H1 (cell line): ENCODE data around the gene B4GAT1. TPM values are rescaled to one million over a fixed set of nuclear protein-coding genes. Genes with fewer than 3 reads are reported as not detected.

Experiments
- CHD7 ChIP-seq: fragments of 300-600 bp; sonication (generic); IDR thresholded peaks from 2 replicates; pipeline ENCODE4 v1.7.1; 2012; ENCODE audit warnings: low read length, moderate library complexity, mild to moderate bottlenecking, inconsistent platforms; ENCODE audit not compliant: insufficient replicate concordance
- CREB1 ChIP-seq: IDR thresholded peaks from 2 replicates; pipeline ENCODE4 v1.6.1; 2012; ENCODE audit warnings: inconsistent platforms
- EP300 ChIP-seq, 2 experiments: IDR thresholded peaks; 1 replicate in 1 of 2; 2 replicates in 1 of 2; pipeline ENCODE4 v1.6.1; 2011 to 2012; ENCODE audit warnings: low read depth in 2 of 2, low read length in 2 of 2, mild to moderate bottlenecking in 2 of 2, borderline replicate concordance in 1 of 2, inconsistent platforms in 1 of 2, moderate library complexity in 1 of 2
- EZH2 ChIP-seq: fragments of 200-600 bp; sonication (generic); IDR thresholded peaks from 2 replicates; pipeline ENCODE4 v1.7.1; 2012; ENCODE audit warnings: low read depth, mild to moderate bottlenecking, moderate library complexity, low read length, inconsistent platforms; ENCODE audit not compliant: severe bottlenecking
- JUN ChIP-seq: IDR thresholded peaks from 2 replicates; pipeline ENCODE4 v1.6.1; 2011; ENCODE audit warnings: low read depth, mild to moderate bottlenecking, improper control_type of control experiment, low read length
- SIN3A ChIP-seq, 2 experiments: IDR thresholded peaks in 1 of 2; conservative IDR thresholded peaks in 1 of 2; 2 replicates each; pipeline ENCODE4 v1.6.1; 2011 to 2012; ENCODE audit warnings: low read length in 2 of 2, improper control_type of control experiment in 1 of 2, low read depth in 1 of 2, mild to moderate bottlenecking in 1 of 2
- SIX5 ChIP-seq: IDR thresholded peaks from 2 replicates; pipeline ENCODE4 v1.6.1; 2011; ENCODE audit warnings: mild to moderate bottlenecking, low read depth, low read length
- SUZ12 ChIP-seq: fragments of 200-600 bp; sonication (generic); IDR thresholded peaks from 2 replicates; pipeline ENCODE4 v1.6.1; 2012; ENCODE audit warnings: mild to moderate bottlenecking, inconsistent platforms, low read length, moderate library complexity, mixed read lengths
- ZNF274 ChIP-seq: IDR thresholded peaks from 2 replicates; pipeline ENCODE4 v1.7.0; 2012; ENCODE audit warnings: low read length, borderline replicate concordance; ENCODE audit errors: extremely low read depth
- polyA plus RNA-seq, 7 experiments: library from polyadenylated mRNA; depleted of rRNA in 3 of 7; stranded (reverse) in 5 of 7; unstranded in 2 of 7; fragments of >200 nt in 5 of 7; fragments of 200-250 nt in 2 of 7; gene quantifications; 1 replicate in 5 of 7; 2 replicates in 1 of 7; 4 replicates in 1 of 7; pipeline versions ENCODE4 v1.2.1 to v1.2.3, GENCODE V29; 2011 to 2013; ENCODE audit warnings: missing spikeins in 2 of 7, mixed read lengths in 2 of 7
- total RNA-seq: library from RNA; stranded (reverse); fragmentation: NEBNext Ultra II Directional; extraction: Animal tissue kit (Norgen Biotek cat#: 25700); gene quantifications from 2 replicates; pipeline ENCODE4 v1.2.1, GENCODE V29; 2021

Gene B4GAT1
- total and polyA plus RNA-seq, 2 of the 8 experiments (the other 6 are each of a cell fraction or from before 2014, with no cell fraction given), result 22.2 to 27.8 TPM

GRCh38 chr11:66346476-66347424 lies 679 bp downstream of the B4GAT1 start (continued):
- TF ChIP-seq CHD7 (no peak), SIN3A (conservative IDR thresholded peaks at IDR 0.05 in 1 of 2, IDR thresholded peaks at IDR 0.05 in 1 of 2; ENCODE audit: low read depth in 1 of 2, low read length in 2 of 2) (0 out of 4 replicates have a peak, but pooled peaks of 1 of the 2 experiments have one; percentile 14), CREB1 (no peak), ZNF274 (no peak), JUN (no peak), SIX5 (no peak), EP300 (IDR thresholded peaks at IDR 0.05; ENCODE audit: borderline replicate concordance in 1 of 2, low read depth in 2 of 2, low read length in 2 of 2) (no peak), SUZ12 (no peak; the same call in 1 of the 2 replicates), EZH2 (peak; percentile 3)
